ENCODE data around the gene MLXIP. TPM values are rescaled to one million over a fixed set of nuclear protein-coding genes. Genes with fewer than 3 reads are reported as not detected.

MLXIP gene
- polyA plus RNA-seq, 1 experiment, result 5.8 TPM

- DNase-seq (ENCODE audit: low read depth, low spot score), result no peak
- no peaks in the 10 kb centered on the region for H3K27me3 ChIP-seq (ENCODE audit: control insufficient read depth, insufficient read depth, low read length)
- H3K9me3 ChIP-seq (ENCODE audit: control insufficient read depth, insufficient read depth, low read length), result no peaks in the 10 kb centered on the region; the same call in 1 of the 2 replicates
- no peak overlapping the region for H3K27ac ChIP-seq (ENCODE audit: low read depth, low read length)
- H3K4me3 ChIP-seq (ENCODE audit: low read depth, low read length), result no peak overlapping the region
- ChIA-PET CTCF (no interaction called here), POLR2A (no interaction called here)
- TF ChIP-seq, protein P1, sequence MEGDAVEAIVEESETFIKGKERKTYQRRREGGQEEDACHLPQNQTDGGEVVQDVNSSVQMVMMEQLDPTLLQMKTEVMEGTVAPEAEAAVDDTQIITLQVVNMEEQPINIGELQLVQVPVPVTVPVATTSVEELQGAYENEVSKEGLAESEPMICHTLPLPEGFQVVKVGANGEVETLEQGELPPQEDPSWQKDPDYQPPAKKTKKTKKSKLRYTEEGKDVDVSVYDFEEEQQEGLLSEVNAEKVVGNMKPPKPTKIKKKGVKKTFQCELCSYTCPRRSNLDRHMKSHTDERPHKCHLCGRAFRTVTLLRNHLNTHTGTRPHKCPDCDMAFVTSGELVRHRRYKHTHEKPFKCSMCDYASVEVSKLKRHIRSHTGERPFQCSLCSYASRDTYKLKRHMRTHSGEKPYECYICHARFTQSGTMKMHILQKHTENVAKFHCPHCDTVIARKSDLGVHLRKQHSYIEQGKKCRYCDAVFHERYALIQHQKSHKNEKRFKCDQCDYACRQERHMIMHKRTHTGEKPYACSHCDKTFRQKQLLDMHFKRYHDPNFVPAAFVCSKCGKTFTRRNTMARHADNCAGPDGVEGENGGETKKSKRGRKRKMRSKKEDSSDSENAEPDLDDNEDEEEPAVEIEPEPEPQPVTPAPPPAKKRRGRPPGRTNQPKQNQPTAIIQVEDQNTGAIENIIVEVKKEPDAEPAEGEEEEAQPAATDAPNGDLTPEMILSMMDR (IDR thresholded peaks at IDR 0.05; ENCODE audit: low read depth, low read length), result no peak
Observed at GRCh38 chr12:122141911-122142725, 63.6 kb downstream of the MLXIP start.

- TF ChIP-seq, protein P1 (IDR thresholded peaks at IDR 0.05; ENCODE audit: low read depth, low read length), result no peak
- DNase-seq (ENCODE audit: low read depth, low spot score), result no peak
- Histone ChIP-seq H3K27ac (ENCODE audit: low read depth, low read length) (no peak overlapping the region), H3K9me3 (ENCODE audit: control insufficient read depth, insufficient read depth, low read length) (no peaks in the 10 kb centered on the region; the same call in 1 of the 2 replicates), H3K4me3 (ENCODE audit: low read depth, low read length) (no peak overlapping the region), H3K27me3 (ENCODE audit: control insufficient read depth, insufficient read depth, low read length) (no peaks in the 10 kb centered on the region)
- POLR2A ChIA-PET, result no interaction called here
- CTCF ChIA-PET, result no interaction called here
Observed at GRCh38 chr12:122142857-122143256, 64.3 kb downstream of the MLXIP start.

GRCh38 chr12:122144885-122145284, 66.3 kb downstream of the MLXIP start:
- H3K27ac ChIP-seq (ENCODE audit: low read depth, low read length), result no peak overlapping the region
- CTCF ChIA-PET, result no interaction called here
- no peak overlapping the region for H3K4me3 ChIP-seq (ENCODE audit: low read depth, low read length)
- no peaks in the 10 kb centered on the region for H3K27me3 ChIP-seq (ENCODE audit: control insufficient read depth, insufficient read depth, low read length)
- TF ChIP-seq, protein P1 (IDR thresholded peaks at IDR 0.05; ENCODE audit: low read depth, low read length), result no peak
- H3K9me3 ChIP-seq (ENCODE audit: control insufficient read depth, insufficient read depth, low read length), result no peaks in the 10 kb centered on the region; the same call in 1 of the 2 replicates
- DNase-seq (ENCODE audit: low read depth, low spot score), result no peak
- POLR2A ChIA-PET, result interaction anchor here (0.6 kb wide), 1 partner anchor 74 kb away, joined by 5 read pairs; no protein-coding TSS in a partner anchor

DNA sequence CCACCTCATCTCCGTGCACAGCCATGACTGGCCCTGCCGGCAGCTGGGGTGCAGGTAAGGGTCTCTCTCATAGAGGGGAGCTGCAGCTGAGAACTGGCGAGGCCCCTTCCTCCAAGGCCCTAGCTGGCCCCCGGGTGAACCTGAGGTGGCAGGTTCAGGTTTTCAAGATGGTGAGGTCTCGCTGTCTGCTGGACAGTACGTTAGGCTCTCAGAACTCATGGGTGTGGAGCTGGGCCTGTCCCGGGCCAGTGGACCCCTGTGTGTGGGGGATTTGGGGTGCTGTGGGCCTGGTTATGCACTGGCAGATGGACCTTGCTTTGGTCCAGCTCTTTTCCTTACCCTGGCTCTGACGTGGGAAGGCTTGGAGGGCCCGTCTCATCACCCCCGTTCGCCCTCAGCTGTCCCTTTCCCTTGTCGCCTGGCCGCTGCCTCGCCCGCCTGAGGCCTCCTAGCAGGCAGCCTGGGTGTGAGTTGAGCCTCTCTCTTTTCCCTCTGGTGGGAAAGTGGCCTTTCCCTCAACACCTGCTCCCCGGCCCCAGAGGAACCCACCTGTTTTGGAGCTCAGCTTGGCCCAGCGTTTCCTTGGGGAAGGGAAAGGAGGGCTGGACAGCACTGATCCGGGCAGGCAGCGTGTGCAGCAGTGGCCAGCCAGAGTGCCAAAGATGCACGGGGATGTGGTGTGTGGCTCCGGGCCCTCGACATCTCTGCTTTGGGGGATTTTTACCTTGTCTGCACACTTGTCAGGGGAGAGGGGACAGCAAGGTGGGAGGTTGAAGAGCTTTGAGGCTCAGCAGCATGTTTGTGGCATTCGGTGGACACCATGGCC, 67.2 kb downstream of the MLXIP start:
- POLR2A ChIA-PET, result no interaction called here
- Histone ChIP-seq H3K4me3 (ENCODE audit: low read depth, low read length) (no peak overlapping the region), H3K9me3 (ENCODE audit: control insufficient read depth, insufficient read depth, low read length) (no peaks in the 10 kb centered on the region; the same call in 1 of the 2 replicates), H3K27ac (ENCODE audit: low read depth, low read length) (no peak overlapping the region), H3K27me3 (ENCODE audit: control insufficient read depth, insufficient read depth, low read length) (no peaks in the 10 kb centered on the region)
- CTCF ChIA-PET, result interaction anchor here (1.2 kb wide), 1 partner anchor 45 kb away, joined by 3 read pairs; no protein-coding TSS in a partner anchor
- no peak for DNase-seq (ENCODE audit: low read depth, low spot score)
- TF ChIP-seq, protein P1 (IDR thresholded peaks at IDR 0.05; ENCODE audit: low read depth, low read length), result no peak
